ACHN (cell line): ENCODE data around the gene CTIF.

ENCODE experiments used
- DNase-seq: peaks from one replicate; pipeline ENCODE4 v3.0.0-alpha.2; 2015
- in situ Hi-C: cut with HindIII; loops from 2 replicates; pipeline ENCODE4 v1.10.0; 2017; ENCODE audit warnings: low sequenced_read_pairs, low pct_ligation_motif_present, low pct_unique_long_range_greater_than_20kb

CTIF gene

GRCh38 chr18:48719974-48720654 lies 181.3 kb downstream of the CTIF start:
- DNase-seq: no peak
- in situ Hi-C loops: no loop called here

GRCh38 chr18:48720655-48721025 lies 181.8 kb downstream of the CTIF start:
- in situ Hi-C loops: no loop called here
- DNase-seq: no peak

- in situ Hi-C loops: no loop called here
Measured at GRCh38 chr18:48721312-48721711, 182.5 kb downstream of the CTIF start.

GRCh38 chr18:48723016-48723415 lies 184.2 kb downstream of the CTIF start:
- in situ Hi-C loops: no loop called here
- no peak for DNase-seq

More at GRCh38 chr18:48721312-48721711, 182.5 kb downstream of the CTIF start:
- DNase-seq: no peak

GRCh38 chr18:48723837-48724236 lies 185.0 kb downstream of the CTIF start:
- in situ Hi-C loops: no loop called here
- DNase-seq: no peak

- in situ Hi-C loops: no loop called here
- DNase-seq: no peak
Measured at GRCh38 chr18:48724442-48724841, 185.6 kb downstream of the CTIF start.

- in situ Hi-C loops: no loop called here
- DNase-seq: no peak
Measured at GRCh38 chr18:48724939-48725338, 186.1 kb downstream of the CTIF start.

- DNase-seq: no peak
- in situ Hi-C loops: no loop called here
Measured at GRCh38 chr18:48725562-48725961, 186.7 kb downstream of the CTIF start.

GRCh38 chr18:48727681-48728080 lies 188.8 kb downstream of the CTIF start:
- in situ Hi-C loops: no loop called here
- no peak for DNase-seq

- DNase-seq: peak; percentile 49
- in situ Hi-C loops: no loop called here
Measured at GRCh38 chr18:48728204-48728833, 189.5 kb downstream of the CTIF start.

GRCh38 chr18:48729404-48729803 lies 190.6 kb downstream of the CTIF start:
- no peak for DNase-seq

GRCh38 chr18:48730010-48730409 lies 191.2 kb downstream of the CTIF start:
- DNase-seq: no peak
- in situ Hi-C loops: no loop called here

More at GRCh38 chr18:48729404-48729803, 190.6 kb downstream of the CTIF start:
- in situ Hi-C loops: no loop called here

GRCh38 chr18:48732767-48733424 lies 194.1 kb downstream of the CTIF start:
- no peak for DNase-seq
- in situ Hi-C loops: no loop called here

- in situ Hi-C loops: no loop called here
- no peak for DNase-seq
Measured at GRCh38 chr18:48733643-48734253, 194.9 kb downstream of the CTIF start.

GRCh38 chr18:48734460-48734859 lies 195.6 kb downstream of the CTIF start:
- in situ Hi-C loops: no loop called here
- no peak for DNase-seq

- no peak for DNase-seq
- in situ Hi-C loops: no loop called here
Measured at GRCh38 chr18:48735080-48735676, 196.3 kb downstream of the CTIF start.

- DNase-seq: no peak
- in situ Hi-C loops: no loop called here
Measured at GRCh38 chr18:48735681-48736255, 196.9 kb downstream of the CTIF start.

- no peak for DNase-seq
- in situ Hi-C loops: no loop called here
Measured at GRCh38 chr18:48736321-48737260, 197.8 kb downstream of the CTIF start.
